Chondrocyte (in vitro differentiated cells): Measurements from ENCODE around the gene DAZAP1. TPM values are rescaled to one million over a fixed set of nuclear protein-coding genes. Genes with fewer than 3 reads are reported as not detected.

Source experiments
- DNase-seq: peaks from one replicate; pipeline ENCODE4 v3.0.0; 2021; ENCODE audit warnings: mixed read lengths, low spot score
- H3K27ac Mint-ChIP-seq: one replicate; pipeline ENCODE4 v1.8.0; 2021; ENCODE audit warnings: mild to moderate bottlenecking, moderate library complexity, mixed read lengths; ENCODE audit not compliant: unreplicated experiment
- H3K27me3 Mint-ChIP-seq: 2 replicates; pipeline ENCODE4 v1.8.0; 2021; ENCODE audit warnings: low read depth, mixed read lengths
- H3K36me3 Mint-ChIP-seq: 2 replicates; pipeline ENCODE4 v1.8.0; 2021; ENCODE audit warnings: low read depth, mixed read lengths
- H3K4me1 Mint-ChIP-seq: 2 replicates; pipeline ENCODE4 v1.8.0; 2021; ENCODE audit warnings: low read depth, mild to moderate bottlenecking, mixed read lengths
- H3K4me3 Mint-ChIP-seq: one replicate; pipeline ENCODE4 v1.8.0; 2021; ENCODE audit warnings: mild to moderate bottlenecking, moderate library complexity, mixed read lengths; ENCODE audit not compliant: unreplicated experiment
- H3K9me3 Mint-ChIP-seq: 2 replicates; pipeline ENCODE4 v1.8.0; 2021; ENCODE audit warnings: low read depth, mixed read lengths
- total RNA-seq: library from RNA; stranded (reverse); gene quantifications from 3 replicates; pipeline ENCODE4 v1.2.1, GENCODE V29; 2021
- TF ChIP-seq, protein P1 (sequence below): fragments of 200-600 bp; sonication (generic); IDR thresholded peaks from 2 replicates; pipeline ENCODE4 v1.5.0; 2021; ENCODE audit warnings: antibody characterized with exemption, mild to moderate bottlenecking, moderate library complexity

Gene DAZAP1
- total RNA-seq, 1 donor from 2014 or later: 88.0 TPM

DNA sequence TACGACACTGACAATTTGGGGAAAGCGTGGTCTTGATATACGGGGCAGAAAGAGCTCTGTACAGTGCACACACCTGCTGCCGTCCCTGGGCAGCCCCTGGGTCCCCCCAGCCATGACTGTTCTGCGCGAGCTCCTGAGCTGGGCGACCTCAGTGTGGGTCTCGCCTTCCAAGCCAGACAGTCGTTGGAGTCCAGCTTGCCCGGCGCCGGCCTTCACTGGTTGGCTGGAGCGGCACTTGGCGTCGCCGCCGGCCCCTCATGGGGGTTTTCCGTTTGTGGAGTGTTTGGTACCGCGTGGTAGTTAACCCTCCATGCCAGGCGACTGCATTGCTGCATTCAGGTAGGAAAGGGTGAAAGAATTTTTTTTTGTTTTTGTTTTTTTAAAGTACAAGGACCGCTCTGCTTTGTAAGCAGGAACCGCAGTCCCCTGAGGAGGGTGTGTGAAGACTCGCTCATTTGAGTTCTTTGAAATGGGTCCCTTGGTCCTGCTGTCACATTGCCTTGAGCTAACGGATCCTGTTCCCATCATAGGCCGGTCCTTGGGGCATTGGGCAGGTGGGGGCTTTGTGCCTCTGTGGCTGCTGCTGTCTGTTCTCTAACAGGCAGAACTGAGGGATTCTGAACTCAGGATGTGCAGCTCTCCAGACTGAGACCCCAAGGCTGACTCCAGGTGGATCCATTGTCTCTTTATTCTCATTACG, 20.0 kb downstream of the DAZAP1 start:
- no peaks in the 10 kb centered on the region for H3K9me3 Mint-ChIP-seq

DNA sequence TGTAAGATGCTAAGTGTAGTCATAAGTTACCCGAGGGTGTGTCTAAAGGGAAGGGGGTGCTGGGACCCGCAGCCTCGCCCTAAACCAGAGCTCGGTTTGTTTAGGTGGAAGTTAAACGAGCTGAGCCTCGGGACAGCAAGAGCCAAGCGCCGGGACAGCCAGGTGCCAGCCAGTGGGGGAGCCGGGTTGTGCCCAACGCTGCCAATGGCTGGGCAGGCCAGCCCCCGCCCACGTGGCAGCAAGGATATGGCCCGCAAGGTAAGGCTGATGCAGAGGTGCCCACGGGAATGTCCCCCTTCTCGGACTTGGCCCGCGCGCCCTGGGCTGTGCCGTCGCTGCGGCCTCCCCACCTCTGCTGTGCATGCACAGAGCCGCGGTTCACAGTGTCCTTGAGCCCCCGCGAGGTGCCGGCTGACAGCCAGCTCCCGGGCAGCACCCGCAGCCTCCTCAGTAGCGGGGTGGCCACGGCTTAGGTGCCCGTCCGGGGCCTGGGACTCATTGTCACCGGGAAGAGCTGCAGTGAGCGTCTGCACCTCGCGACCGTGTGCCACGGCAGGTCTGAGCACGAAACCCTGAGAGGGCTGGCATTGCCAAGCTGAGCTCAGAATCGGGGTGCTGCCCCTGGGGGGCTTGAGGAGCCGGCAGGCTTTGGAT, 21.5 kb downstream of the DAZAP1 start:
- H3K36me3 Mint-ChIP-seq: peaks cover 5% of the 10 kb centered on the region
- no peaks in the 10 kb centered on the region for H3K27me3 Mint-ChIP-seq
- TF ChIP-seq, protein P1, sequence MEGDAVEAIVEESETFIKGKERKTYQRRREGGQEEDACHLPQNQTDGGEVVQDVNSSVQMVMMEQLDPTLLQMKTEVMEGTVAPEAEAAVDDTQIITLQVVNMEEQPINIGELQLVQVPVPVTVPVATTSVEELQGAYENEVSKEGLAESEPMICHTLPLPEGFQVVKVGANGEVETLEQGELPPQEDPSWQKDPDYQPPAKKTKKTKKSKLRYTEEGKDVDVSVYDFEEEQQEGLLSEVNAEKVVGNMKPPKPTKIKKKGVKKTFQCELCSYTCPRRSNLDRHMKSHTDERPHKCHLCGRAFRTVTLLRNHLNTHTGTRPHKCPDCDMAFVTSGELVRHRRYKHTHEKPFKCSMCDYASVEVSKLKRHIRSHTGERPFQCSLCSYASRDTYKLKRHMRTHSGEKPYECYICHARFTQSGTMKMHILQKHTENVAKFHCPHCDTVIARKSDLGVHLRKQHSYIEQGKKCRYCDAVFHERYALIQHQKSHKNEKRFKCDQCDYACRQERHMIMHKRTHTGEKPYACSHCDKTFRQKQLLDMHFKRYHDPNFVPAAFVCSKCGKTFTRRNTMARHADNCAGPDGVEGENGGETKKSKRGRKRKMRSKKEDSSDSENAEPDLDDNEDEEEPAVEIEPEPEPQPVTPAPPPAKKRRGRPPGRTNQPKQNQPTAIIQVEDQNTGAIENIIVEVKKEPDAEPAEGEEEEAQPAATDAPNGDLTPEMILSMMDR: no peak
- H3K4me1 Mint-ChIP-seq: no peaks in the 10 kb centered on the region
- H3K27ac Mint-ChIP-seq: no peak overlapping the region
- peak; percentile 86 for DNase-seq
- no peaks in the 10 kb centered on the region for H3K9me3 Mint-ChIP-seq
- H3K4me3 Mint-ChIP-seq: no peak overlapping the region

More for the DNA sequence above, 20.0 kb downstream of the DAZAP1 start:
- no peak overlapping the region for H3K4me3 Mint-ChIP-seq
- TF ChIP-seq, protein P1: no peak
- H3K27me3 Mint-ChIP-seq: no peaks in the 10 kb centered on the region
- no peak for DNase-seq
- no peak overlapping the region for H3K27ac Mint-ChIP-seq
- H3K36me3 Mint-ChIP-seq: peaks cover 11% of the 10 kb centered on the region
- H3K4me1 Mint-ChIP-seq: no peaks in the 10 kb centered on the region

DNA sequence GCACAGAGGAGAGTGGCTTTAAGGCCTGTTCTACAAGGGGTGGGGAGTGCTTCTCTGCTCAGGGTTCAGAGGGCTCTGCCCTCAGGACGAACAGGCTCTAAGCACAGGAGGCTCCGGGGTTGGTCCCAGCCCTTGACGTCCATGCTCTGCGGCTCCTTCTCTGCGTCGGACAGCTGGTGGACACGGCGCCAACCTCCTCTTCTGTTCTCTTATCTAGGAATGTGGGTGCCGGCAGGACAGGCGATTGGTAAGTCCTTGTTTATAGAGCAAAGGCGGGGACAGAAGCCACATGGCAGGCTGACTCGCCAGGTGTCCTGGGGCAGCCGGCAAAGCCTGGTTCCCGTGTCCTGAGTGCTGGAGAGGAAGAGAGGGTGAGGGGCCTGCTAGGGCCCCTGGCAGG, 22.4 kb downstream of the DAZAP1 start:
- Mint-ChIP-seq H3K4me3 (no peak overlapping the region), H3K4me1 (no peaks in the 10 kb centered on the region), H3K9me3 (no peaks in the 10 kb centered on the region), H3K36me3 (peaks cover 5% of the 10 kb centered on the region), H3K27ac (no peak overlapping the region), H3K27me3 (no peaks in the 10 kb centered on the region)
- DNase-seq: no peak
- TF ChIP-seq, protein P1: no peak

DNA sequence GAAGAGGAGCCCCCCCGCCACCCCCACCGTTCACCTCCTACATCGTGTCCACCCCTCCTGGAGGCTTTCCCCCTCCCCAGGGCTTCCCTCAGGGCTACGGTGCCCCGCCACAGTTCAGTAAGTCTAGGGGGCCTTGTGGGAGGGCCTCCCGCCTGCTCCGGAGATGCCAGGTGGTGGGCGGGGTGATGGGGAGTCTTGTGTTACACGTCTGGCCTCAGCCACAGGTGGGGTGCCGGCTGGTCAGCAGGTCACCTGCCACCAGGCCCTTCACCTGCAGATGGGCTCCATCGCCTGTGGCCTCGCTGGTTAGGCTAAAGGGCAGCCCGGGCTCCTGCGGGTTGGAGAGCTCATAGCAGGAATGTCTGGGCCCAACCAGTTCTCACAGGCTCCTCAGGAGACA, 22.9 kb downstream of the DAZAP1 start:
- Mint-ChIP-seq H3K27ac (peak overlapping the region; percentile 12), H3K27me3 (no peaks in the 10 kb centered on the region), H3K4me1 (no peaks in the 10 kb centered on the region), H3K9me3 (no peaks in the 10 kb centered on the region), H3K36me3 (peaks cover 5% of the 10 kb centered on the region), H3K4me3 (no peak overlapping the region)
- DNase-seq: peak; percentile 84
- TF ChIP-seq, protein P1: no peak

DNA sequence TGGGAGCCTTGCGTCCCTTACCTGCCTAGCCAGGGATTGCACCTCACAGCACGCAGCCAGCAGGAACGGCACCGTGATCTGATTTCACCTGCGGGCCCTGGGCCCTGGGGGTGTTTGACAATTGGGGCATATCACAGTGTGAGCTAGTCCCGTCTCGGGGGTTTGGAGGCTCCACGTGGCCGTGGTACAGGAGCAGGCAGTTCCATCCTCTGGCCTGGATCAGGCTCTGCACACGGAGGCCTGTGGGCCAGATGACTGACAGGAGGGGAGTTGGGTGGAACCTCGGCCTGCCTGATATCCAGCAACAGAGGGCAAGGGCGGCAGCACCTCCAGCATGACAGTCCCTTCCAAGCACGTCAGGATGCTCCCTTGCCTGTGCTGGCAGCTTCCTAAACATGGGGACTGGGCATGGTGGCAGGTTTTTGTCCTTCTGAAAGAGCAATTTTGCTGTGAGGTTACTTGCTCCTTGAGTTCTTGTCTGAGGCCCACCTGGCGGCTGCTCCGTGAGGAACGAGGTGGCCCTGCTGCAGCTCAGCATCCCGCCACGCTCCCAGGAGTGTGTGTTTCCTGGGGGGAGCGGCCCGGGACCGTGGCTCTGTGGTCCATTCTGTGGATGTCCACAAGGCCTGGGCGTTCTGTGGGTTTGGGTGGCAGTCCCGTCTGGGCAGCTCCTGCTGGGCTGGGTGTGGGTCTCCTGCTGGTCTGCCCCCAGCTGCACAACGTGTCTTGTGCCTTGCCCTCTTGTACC, 24.5 kb downstream of the DAZAP1 start:
- H3K4me1 Mint-ChIP-seq: no peaks in the 10 kb centered on the region
- DNase-seq: no peak
- H3K27ac Mint-ChIP-seq: no peak overlapping the region
- H3K4me3 Mint-ChIP-seq: no peak overlapping the region
- TF ChIP-seq, protein P1: no peak
- no peaks in the 10 kb centered on the region for H3K27me3 Mint-ChIP-seq
- no peaks in the 10 kb centered on the region for H3K9me3 Mint-ChIP-seq
- H3K36me3 Mint-ChIP-seq: peaks cover 5% of the 10 kb centered on the region
